Measurements from ENCODE around the gene AMDHD1. TPM values are rescaled to one million over a fixed set of nuclear protein-coding genes. Genes with fewer than 3 reads are reported as not detected.

AMDHD1 gene
- total and polyA plus RNA-seq, 4 experiments from 2014 or later, result 0.29 to 2.3 (median 1.8) TPM; not detected in 1

- Histone ChIP-seq H3K9me3 (ENCODE audit: control insufficient read depth in 1 of 2, low read length in 2 of 2) (no peaks in the 10 kb centered on the region), H3K27ac (ENCODE audit: low read depth, low read length) (no peak overlapping the region), H3K27me3 (ENCODE audit: insufficient read depth, low read length) (no peaks in the 10 kb centered on the region), H3K4me3 (ENCODE audit: low read length in 2 of 2) (no peak overlapping the region), H3K4me1 (ENCODE audit: insufficient read depth, low read length) (no peaks in the 10 kb centered on the region), H3K36me3 (ENCODE audit: insufficient read depth, low read length) (no peaks in the 10 kb centered on the region)
- Mint-ChIP-seq H3K9me3 (no peaks in the 10 kb centered on the region), H3K4me1 (peaks cover 3 to 6% (median 5%) of the 10 kb centered on the region in 4 donors), H3K27me3 (no peaks in the 10 kb centered on the region), H3K27ac (no peak overlapping the region), H3K4me3 (no peak overlapping the region), H3K36me3 (peaks cover 5 to 7% of the 10 kb centered on the region in 2 donors)
- no peak for DNase-seq
- ChIA-PET POLR2A (ENCODE audit: partially characterized antibody) (no interaction called here), CTCF (ENCODE audit: partially characterized antibody) (interaction anchor here (0.5 to 7.2 kb wide), 3 partner anchors 52 to 411 kb away, joined by 3 to 196 read pairs (median 6); partner anchors contain the start of genes AMDHD1 and CCDC38)
- intact Hi-C loops (cut with micrococcal nuclease), result loop anchor here (5.0 kb wide), 1 partner anchor 878 kb away; no protein-coding TSS in a partner anchor
Observed at GRCh38 chr12:95995238-95996031, 52.3 kb downstream of the AMDHD1 start.

- H3K27me3 ChIP-seq (ENCODE audit: insufficient read depth, low read length), result no peaks in the 10 kb centered on the region
- H3K4me3 ChIP-seq (ENCODE audit: low read length in 2 of 2), result no peak within 1 kb of the TSS
- ChIA-PET CTCF (ENCODE audit: partially characterized antibody) (interaction anchor here (0.5 to 7.2 kb wide), 4 partner anchors 12 to 411 kb away, joined by 3 to 196 read pairs (median 5); partner anchors contain the start of genes AMDHD1 and CCDC38), POLR2A (ENCODE audit: partially characterized antibody) (no interaction called here)
- H3K27ac Mint-ChIP-seq, result peak within 1 kb of the TSS in 2 of 7 donors; percentile 8 to 39
- H3K9me3 ChIP-seq (ENCODE audit: control insufficient read depth in 1 of 2, low read length in 2 of 2), result no peaks in the 10 kb centered on the region
- H3K27me3 Mint-ChIP-seq, result no peaks in the 10 kb centered on the region
- peaks cover 7 to 10% of the 10 kb centered on the region in 2 donors for H3K36me3 Mint-ChIP-seq
- H3K4me3 Mint-ChIP-seq, result no peak within 1 kb of the TSS
- no peaks in the 10 kb centered on the region for H3K4me1 ChIP-seq (ENCODE audit: insufficient read depth, low read length)
- no peak for DNase-seq
- no peak within 1 kb of the TSS for H3K27ac ChIP-seq (ENCODE audit: low read depth, low read length)
- H3K36me3 ChIP-seq (ENCODE audit: insufficient read depth, low read length), result no peaks in the 10 kb centered on the region
- H3K4me1 Mint-ChIP-seq, result peaks cover 3 to 6% (median 5%) of the 10 kb centered on the region in 4 donors
- no peaks in the 10 kb centered on the region for H3K9me3 Mint-ChIP-seq
- intact Hi-C loops (cut with micrococcal nuclease), result loop anchor here (5.0 kb wide), 1 partner anchor 879 kb away; no protein-coding TSS in a partner anchor
Observed at GRCh38 chr12:95996034-95996658, 53.0 kb downstream of the AMDHD1 start, which contains the start of gene HAL. Gene HAL, minus strand, starts transcription at chr12:95996344. Its CDS starts 434 bp downstream, at chr12:95995910.

- H3K4me3 ChIP-seq (ENCODE audit: low read length in 2 of 2), result no peak overlapping the region
- Mint-ChIP-seq H3K27me3 (no peaks in the 10 kb centered on the region), H3K9me3 (no peaks in the 10 kb centered on the region), H3K4me1 (peaks cover 3 to 6% (median 5%) of the 10 kb centered on the region in 4 donors), H3K27ac (no peak overlapping the region), H3K4me3 (no peak overlapping the region), H3K36me3 (peaks cover 7 to 12% of the 10 kb centered on the region in 2 donors)
- no peaks in the 10 kb centered on the region for H3K36me3 ChIP-seq (ENCODE audit: insufficient read depth, low read length)
- no peaks in the 10 kb centered on the region for H3K4me1 ChIP-seq (ENCODE audit: insufficient read depth, low read length)
- ChIA-PET CTCF (ENCODE audit: partially characterized antibody) (interaction anchor here (1.3 to 7.2 kb wide), 3 partner anchors 11 to 80 kb away, joined by 4 to 196 read pairs (median 6); partner anchors contain the start of genes AMDHD1 and CCDC38), POLR2A (ENCODE audit: partially characterized antibody) (no interaction called here)
- intact Hi-C loops (cut with micrococcal nuclease), result loop anchor here (5.0 kb wide), 1 partner anchor 880 kb away; no protein-coding TSS in a partner anchor
- DNase-seq, result no peak
- no peaks in the 10 kb centered on the region for H3K9me3 ChIP-seq (ENCODE audit: control insufficient read depth in 1 of 2, low read length in 2 of 2)
- H3K27ac ChIP-seq (ENCODE audit: low read depth, low read length), result no peak overlapping the region
- H3K27me3 ChIP-seq (ENCODE audit: insufficient read depth, low read length), result no peaks in the 10 kb centered on the region
Observed at GRCh38 chr12:95997276-95997675, 54.1 kb downstream of the AMDHD1 start.

GRCh38 chr12:95997911-95998510 is 54.9 kb downstream of the AMDHD1 start:
- H3K9me3 Mint-ChIP-seq, result no peaks in the 10 kb centered on the region
- peaks cover 15 to 17% of the 10 kb centered on the region in 2 donors for H3K36me3 Mint-ChIP-seq
- H3K27ac Mint-ChIP-seq, result no peak overlapping the region
- CTCF ChIA-PET (ENCODE audit: partially characterized antibody), result interaction anchor here (0.7 to 7.2 kb wide), 25 partner anchors 9 to 399 kb away, joined by 3 to 196 read pairs (median 6); partner anchors contain the start of genes AMDHD1 and CCDC38
- Histone ChIP-seq H3K4me1 (ENCODE audit: insufficient read depth, low read length) (no peaks in the 10 kb centered on the region), H3K36me3 (ENCODE audit: insufficient read depth, low read length) (no peaks in the 10 kb centered on the region), H3K9me3 (ENCODE audit: control insufficient read depth in 1 of 2, low read length in 2 of 2) (no peaks in the 10 kb centered on the region), H3K4me3 (ENCODE audit: low read length in 2 of 2) (no peak overlapping the region), H3K27me3 (ENCODE audit: insufficient read depth, low read length) (no peaks in the 10 kb centered on the region), H3K27ac (ENCODE audit: low read depth, low read length) (no peak overlapping the region)
- intact Hi-C loops (cut with micrococcal nuclease), result loop anchor here (1.0 to 5.0 kb wide), 2 partner anchors 178 to 881 kb away; no protein-coding TSS in a partner anchor
- no peak for DNase-seq
- POLR2A ChIA-PET (ENCODE audit: partially characterized antibody), result interaction anchor here (1.6 kb wide), 1 partner anchor 79 kb away, joined by 6 read pairs; no protein-coding TSS in a partner anchor
- no peaks in the 10 kb centered on the region for H3K27me3 Mint-ChIP-seq
- H3K4me1 Mint-ChIP-seq, result peaks cover 3 to 6% (median 5%) of the 10 kb centered on the region in 4 donors
- no peak overlapping the region for H3K4me3 Mint-ChIP-seq

DNA sequence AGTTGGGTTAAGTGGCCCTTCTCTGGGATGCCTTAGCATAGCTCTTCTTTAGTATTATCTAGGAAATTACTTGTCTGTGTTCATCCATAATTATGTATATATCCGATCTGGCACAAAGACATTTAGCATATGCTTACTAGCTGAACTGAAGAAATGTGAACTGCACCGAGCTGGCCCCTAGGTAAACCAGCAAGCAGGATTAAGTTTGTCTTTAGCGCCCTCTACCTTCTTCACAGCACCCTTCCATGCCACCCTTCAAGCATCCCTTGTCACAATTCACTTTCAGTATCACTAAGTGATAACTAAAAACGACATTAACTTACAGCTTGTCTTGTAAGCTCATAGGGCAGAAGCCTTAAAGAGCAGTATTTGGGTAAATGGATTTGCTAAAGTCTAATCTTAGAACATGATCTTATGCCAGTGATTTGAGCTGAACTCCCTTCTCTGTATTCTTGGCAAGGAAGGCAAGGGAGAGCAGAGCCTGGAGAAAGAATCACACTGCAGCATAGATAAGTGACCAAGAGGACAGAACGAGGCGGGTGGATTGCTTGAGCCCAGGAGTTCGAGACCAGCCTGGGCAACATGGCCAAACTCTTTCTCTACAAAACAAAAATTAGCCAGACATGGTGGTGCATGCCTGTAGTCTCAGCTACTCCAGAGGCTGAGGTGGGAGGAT is 55.6 kb downstream of the AMDHD1 start:
- Histone ChIP-seq H3K4me1 (ENCODE audit: insufficient read depth, low read length) (no peaks in the 10 kb centered on the region), H3K9me3 (ENCODE audit: control insufficient read depth in 1 of 2, low read length in 2 of 2) (no peaks in the 10 kb centered on the region), H3K27ac (ENCODE audit: low read depth, low read length) (no peak overlapping the region), H3K27me3 (ENCODE audit: insufficient read depth, low read length) (no peaks in the 10 kb centered on the region), H3K36me3 (ENCODE audit: insufficient read depth, low read length) (peaks cover 3% of the 10 kb centered on the region), H3K4me3 (ENCODE audit: low read length in 2 of 2) (no peak overlapping the region)
- H3K4me1 Mint-ChIP-seq, result peaks cover 3 to 6% (median 5%) of the 10 kb centered on the region in 4 donors
- peak overlapping the region in 1 of 7 donors; percentile 70 for H3K27ac Mint-ChIP-seq
- POLR2A ChIA-PET (ENCODE audit: partially characterized antibody), result interaction anchor here (1.6 kb wide), 1 partner anchor 80 kb away, joined by 6 read pairs; no protein-coding TSS in a partner anchor
- DNase-seq, result peak; percentile 48 to 67 (median 59)
- intact Hi-C loops (cut with micrococcal nuclease), result loop anchor here (1.0 to 5.0 kb wide), 2 partner anchors 178 to 881 kb away; no protein-coding TSS in a partner anchor
- H3K36me3 Mint-ChIP-seq, result peaks cover 15 to 22% of the 10 kb centered on the region in 2 donors
- H3K27me3 Mint-ChIP-seq, result no peaks in the 10 kb centered on the region
- CTCF ChIA-PET (ENCODE audit: partially characterized antibody), result interaction anchor here (0.7 to 7.2 kb wide), 34 partner anchors 8 to 491 kb away, joined by 3 to 196 read pairs (median 4); partner anchors contain the start of genes AMDHD1, CCDC38, CFAP54 and LTA4H
- no peaks in the 10 kb centered on the region for H3K9me3 Mint-ChIP-seq
- no peak overlapping the region for H3K4me3 Mint-ChIP-seq

DNA sequence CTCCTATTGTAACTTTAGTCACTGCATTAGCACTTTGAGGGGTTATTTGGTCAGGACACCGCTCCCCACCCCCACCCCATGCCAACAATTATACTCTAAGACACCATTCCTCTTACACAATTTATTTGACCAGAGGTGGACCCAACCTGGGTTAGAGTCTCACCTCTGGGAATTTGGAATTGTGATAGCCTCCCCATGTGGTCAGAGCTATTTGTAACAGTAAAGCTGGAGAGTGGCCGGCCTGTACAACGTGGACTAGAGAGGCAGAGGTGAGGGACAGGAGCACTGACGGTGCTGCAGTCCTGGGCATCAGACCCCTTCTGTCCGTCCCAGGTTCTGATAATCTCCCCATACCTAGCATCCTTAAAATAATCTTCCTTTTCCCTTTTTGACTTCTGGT is 56.4 kb downstream of the AMDHD1 start:
- no peak for DNase-seq
- ChIA-PET CTCF (ENCODE audit: partially characterized antibody) (interaction anchor here (0.7 to 7.2 kb wide), 22 partner anchors 9 to 490 kb away, joined by 3 to 196 read pairs (median 6); partner anchors contain the start of genes AMDHD1, CCDC38, CFAP54 and LTA4H), POLR2A (ENCODE audit: partially characterized antibody) (interaction anchor here (1.6 kb wide), 1 partner anchor 81 kb away, joined by 6 read pairs; no protein-coding TSS in a partner anchor)
- H3K36me3 Mint-ChIP-seq, result peaks cover 15 to 26% of the 10 kb centered on the region in 2 donors
- Histone ChIP-seq H3K4me3 (ENCODE audit: low read length in 2 of 2) (no peak overlapping the region), H3K27me3 (ENCODE audit: insufficient read depth, low read length) (no peaks in the 10 kb centered on the region), H3K27ac (ENCODE audit: low read depth, low read length) (no peak overlapping the region), H3K36me3 (ENCODE audit: insufficient read depth, low read length) (peaks cover 5% of the 10 kb centered on the region), H3K4me1 (ENCODE audit: insufficient read depth, low read length) (no peaks in the 10 kb centered on the region), H3K9me3 (ENCODE audit: control insufficient read depth in 1 of 2, low read length in 2 of 2) (no peaks in the 10 kb centered on the region)
- intact Hi-C loops (cut with micrococcal nuclease), result loop anchor here (5.0 kb wide), 1 partner anchor 882 kb away; no protein-coding TSS in a partner anchor
- H3K27ac Mint-ChIP-seq, result no peak overlapping the region
- no peak overlapping the region for H3K4me3 Mint-ChIP-seq
- H3K9me3 Mint-ChIP-seq, result no peaks in the 10 kb centered on the region
- H3K4me1 Mint-ChIP-seq, result peaks cover 3 to 6% (median 5%) of the 10 kb centered on the region in 4 donors
- H3K27me3 Mint-ChIP-seq, result no peaks in the 10 kb centered on the region
